ENCODE results near the gene IQCE. TPM values are rescaled to one million over a fixed set of nuclear protein-coding genes. Genes with fewer than 3 reads are reported as not detected.

The IQCE gene
- total RNA-seq, 1 donor from 2014 or later = 11.4 TPM

DNA sequence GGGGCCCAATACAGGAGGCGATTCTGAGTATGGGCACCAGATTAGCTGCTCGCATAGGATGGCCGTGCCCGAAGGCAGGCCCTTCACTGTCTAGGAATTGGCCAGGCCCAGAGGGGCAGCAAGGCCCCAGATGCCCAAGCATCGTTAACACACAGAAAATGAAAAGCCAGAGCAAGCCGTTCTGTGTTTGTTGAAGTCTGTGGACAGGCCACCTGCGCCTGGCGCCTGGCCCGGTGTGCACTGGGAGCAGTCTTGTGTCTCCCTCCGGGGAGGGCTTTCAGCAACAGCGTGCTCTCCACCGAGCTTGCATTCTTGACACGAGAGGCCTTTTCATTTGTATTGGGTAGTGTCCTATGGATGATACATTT is 38.5 kb downstream of the IQCE start:
- no peak for DNase-seq (ENCODE audit: low spot score in 2 of 2)
- TF ChIP-seq, protein P1, sequence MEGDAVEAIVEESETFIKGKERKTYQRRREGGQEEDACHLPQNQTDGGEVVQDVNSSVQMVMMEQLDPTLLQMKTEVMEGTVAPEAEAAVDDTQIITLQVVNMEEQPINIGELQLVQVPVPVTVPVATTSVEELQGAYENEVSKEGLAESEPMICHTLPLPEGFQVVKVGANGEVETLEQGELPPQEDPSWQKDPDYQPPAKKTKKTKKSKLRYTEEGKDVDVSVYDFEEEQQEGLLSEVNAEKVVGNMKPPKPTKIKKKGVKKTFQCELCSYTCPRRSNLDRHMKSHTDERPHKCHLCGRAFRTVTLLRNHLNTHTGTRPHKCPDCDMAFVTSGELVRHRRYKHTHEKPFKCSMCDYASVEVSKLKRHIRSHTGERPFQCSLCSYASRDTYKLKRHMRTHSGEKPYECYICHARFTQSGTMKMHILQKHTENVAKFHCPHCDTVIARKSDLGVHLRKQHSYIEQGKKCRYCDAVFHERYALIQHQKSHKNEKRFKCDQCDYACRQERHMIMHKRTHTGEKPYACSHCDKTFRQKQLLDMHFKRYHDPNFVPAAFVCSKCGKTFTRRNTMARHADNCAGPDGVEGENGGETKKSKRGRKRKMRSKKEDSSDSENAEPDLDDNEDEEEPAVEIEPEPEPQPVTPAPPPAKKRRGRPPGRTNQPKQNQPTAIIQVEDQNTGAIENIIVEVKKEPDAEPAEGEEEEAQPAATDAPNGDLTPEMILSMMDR (IDR thresholded peaks at IDR 0.05) = no peak
- intact Hi-C loops (cut with DNase I) = no loop called here
- no peaks in the 10 kb centered on the region for H3K9me3 ChIP-seq
- peaks cover 29 to 53% of the 10 kb centered on the region in 2 donors for H3K36me3 ChIP-seq
- no peaks in the 10 kb centered on the region for H3K4me1 ChIP-seq
- H3K27me3 ChIP-seq = no peaks in the 10 kb centered on the region
- H3K4me3 ChIP-seq = no peak overlapping the region
- H3K27ac ChIP-seq = no peak overlapping the region

DNA sequence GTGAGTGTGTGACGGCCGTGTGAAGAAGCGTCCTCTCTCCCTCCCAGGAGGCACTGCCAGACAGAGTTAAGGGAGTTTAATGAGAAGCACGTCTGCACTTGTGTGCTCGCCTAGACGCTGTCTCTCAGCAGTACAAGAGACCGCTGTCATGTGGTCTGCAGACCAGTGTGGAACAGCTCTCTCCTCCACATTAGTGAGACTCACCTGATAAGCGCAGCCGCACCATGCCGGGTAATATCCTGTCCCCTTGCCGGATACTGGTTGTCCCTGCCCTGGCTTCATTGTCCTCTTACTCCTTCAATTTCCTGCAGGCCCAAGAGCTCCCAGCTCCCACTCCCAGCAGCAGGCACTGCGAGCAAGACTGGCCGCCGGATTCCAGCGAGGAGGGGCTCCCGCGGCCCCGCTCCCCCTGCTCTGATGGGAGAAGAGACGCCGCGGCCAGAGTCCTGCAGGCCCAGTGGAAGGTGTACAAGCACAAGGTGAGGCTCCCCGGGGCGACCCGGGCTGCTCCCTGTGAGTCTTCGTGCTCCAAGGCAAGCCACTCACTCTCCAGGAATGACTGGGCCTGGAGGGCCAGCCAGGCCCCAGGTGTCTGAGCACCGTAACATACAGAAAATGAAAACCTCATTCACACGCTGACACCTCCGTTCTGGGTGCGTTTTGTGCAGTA is 39.5 kb downstream of the IQCE start:
- intact Hi-C loops (cut with DNase I) = no loop called here
- Histone ChIP-seq H3K36me3 (peaks cover 21 to 43% of the 10 kb centered on the region in 2 donors), H3K4me1 (no peaks in the 10 kb centered on the region), H3K9me3 (no peaks in the 10 kb centered on the region), H3K4me3 (no peak overlapping the region), H3K27me3 (no peaks in the 10 kb centered on the region), H3K27ac (no peak overlapping the region)
- TF ChIP-seq, protein P1 (IDR thresholded peaks at IDR 0.05) = no peak
- DNase-seq (ENCODE audit: low spot score in 2 of 2) = no peak

DNA sequence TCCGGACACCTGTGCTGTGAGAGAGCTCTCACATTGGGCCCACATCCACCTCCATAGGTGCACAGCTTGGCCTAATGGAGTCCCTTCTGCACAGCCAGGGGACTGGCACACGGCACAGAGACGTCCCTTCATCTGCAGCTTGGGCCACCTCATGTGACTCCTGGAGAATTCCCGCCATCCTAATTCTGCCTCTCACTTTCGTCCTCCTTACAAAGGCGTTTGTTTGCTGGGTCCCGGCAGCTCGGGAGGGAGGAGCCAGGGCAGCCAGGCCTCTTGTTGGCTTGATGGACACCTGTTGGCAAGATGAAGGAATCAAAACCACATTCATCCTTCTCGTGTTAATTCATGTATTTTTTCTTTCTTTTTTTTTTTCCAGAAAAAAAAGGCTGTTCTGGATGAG is 42.3 kb downstream of the IQCE start:
- DNase-seq (ENCODE audit: low spot score in 2 of 2) = no peak
- Histone ChIP-seq H3K4me3 (no peak overlapping the region), H3K27ac (no peak overlapping the region), H3K9me3 (no peaks in the 10 kb centered on the region), H3K27me3 (no peaks in the 10 kb centered on the region), H3K4me1 (no peaks in the 10 kb centered on the region), H3K36me3 (peaks cover 14 to 26% of the 10 kb centered on the region in 2 donors)
- intact Hi-C loops (cut with DNase I) = no loop called here
- TF ChIP-seq, protein P1 (IDR thresholded peaks at IDR 0.05) = no peak

DNA sequence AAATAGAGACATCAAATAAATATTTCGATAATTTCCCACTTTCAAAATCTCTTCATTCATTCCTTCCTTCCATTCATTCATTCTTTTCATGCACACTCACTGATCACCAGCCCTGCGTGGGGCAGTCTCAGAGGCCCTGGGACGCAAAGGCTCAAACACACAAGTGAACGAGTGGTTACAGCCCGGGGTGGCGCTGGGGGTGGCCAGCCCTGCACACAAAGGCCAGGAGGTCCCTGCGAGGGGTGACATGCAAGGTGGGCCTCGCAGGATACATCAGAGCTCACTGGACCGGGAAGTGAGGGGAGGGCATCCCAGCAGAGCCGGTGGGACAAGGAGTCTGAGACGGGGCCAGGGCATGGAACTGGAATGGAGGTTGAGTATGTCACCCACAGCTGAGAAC is 43.1 kb downstream of the IQCE start:
- Histone ChIP-seq H3K4me3 (no peak overlapping the region), H3K27ac (no peak overlapping the region), H3K4me1 (peaks cover under 1 to 5% of the 10 kb centered on the region in 2 donors), H3K36me3 (peaks cover 14 to 26% of the 10 kb centered on the region in 2 donors), H3K9me3 (no peaks in the 10 kb centered on the region), H3K27me3 (no peaks in the 10 kb centered on the region)
- intact Hi-C loops (cut with DNase I) = no loop called here
- TF ChIP-seq, protein P1 (IDR thresholded peaks at IDR 0.05) = no peak
- DNase-seq (ENCODE audit: low spot score in 2 of 2) = no peak

DNA sequence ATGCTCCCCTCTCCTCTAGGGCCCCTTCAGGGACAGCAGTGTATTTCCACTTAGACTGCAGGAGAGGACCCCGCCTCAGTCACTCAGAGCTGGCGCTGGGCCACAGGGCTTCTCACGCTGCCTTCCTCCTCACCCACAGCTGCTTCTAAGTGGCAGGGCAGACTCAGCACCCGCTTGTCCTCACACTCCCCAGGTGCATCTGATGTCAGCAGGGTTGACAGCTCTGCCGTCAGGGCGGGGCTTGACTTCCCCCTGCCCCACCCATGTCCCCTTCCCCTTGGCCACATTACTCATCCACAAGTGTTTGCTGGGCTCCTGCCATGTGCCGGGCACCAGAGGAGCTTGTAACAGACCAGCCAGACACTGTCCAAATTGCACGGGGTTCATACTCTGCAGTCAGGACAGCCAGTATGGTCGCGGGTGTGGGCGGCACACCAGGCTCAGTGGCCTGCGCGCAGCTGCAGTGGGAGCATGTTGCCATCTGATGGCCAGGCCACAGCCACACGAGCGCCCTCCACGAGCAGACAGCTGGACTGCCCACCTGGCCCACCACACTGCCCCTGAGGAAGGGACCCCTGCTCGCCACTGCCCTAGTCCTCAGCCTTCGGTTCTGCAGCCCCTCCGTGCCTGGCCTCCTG is 43.7 kb downstream of the IQCE start:
- H3K27ac ChIP-seq = no peak overlapping the region
- H3K27me3 ChIP-seq = no peaks in the 10 kb centered on the region
- intact Hi-C loops (cut with DNase I) = no loop called here
- TF ChIP-seq, protein P1 (IDR thresholded peaks at IDR 0.05) = no peak
- no peaks in the 10 kb centered on the region for H3K9me3 ChIP-seq
- H3K4me1 ChIP-seq = peaks cover 3 to 11% of the 10 kb centered on the region in 2 donors
- DNase-seq (ENCODE audit: low spot score in 2 of 2) = no peak
- H3K4me3 ChIP-seq = no peak overlapping the region
- H3K36me3 ChIP-seq = peaks cover 14 to 26% of the 10 kb centered on the region in 2 donors
